Dedifferentiated amniotic fluid mesenchymal stem cell (primary cell): ENCODE measurements around the gene BICDL1.
A peak's percentile ranks its signal among the peaks of the same experiment; 100 is the strongest.

Experiments used
- DNase-seq: peaks from one replicate; pipeline ENCODE4 v3.0.0-alpha.2; 2016; ENCODE audit errors: extremely low spot score

BICDL1 gene

GRCh38 chr12:120079411-120080400 is 90.7 kb downstream of the BICDL1 start:
- DNase-seq: no peak

GRCh38 chr12:120081641-120082040 is 92.6 kb downstream of the BICDL1 start:
- no peak for DNase-seq

GRCh38 chr12:120085920-120086645 is 97.0 kb downstream of the BICDL1 start:
- DNase-seq: no peak

GRCh38 chr12:120086801-120087621 is 98.0 kb downstream of the BICDL1 start:
- peak; percentile 98 for DNase-seq

- no peak for DNase-seq
Measured at GRCh38 chr12:120089105-120089504, 100.1 kb downstream of the BICDL1 start.

- DNase-seq: no peak
Measured at GRCh38 chr12:120089796-120090195, 100.8 kb downstream of the BICDL1 start.

GRCh38 chr12:120090206-120090605 is 101.2 kb downstream of the BICDL1 start:
- no peak for DNase-seq

GRCh38 chr12:120090626-120091295 is 101.7 kb downstream of the BICDL1 start:
- no peak for DNase-seq

GRCh38 chr12:120091371-120092090 is 102.5 kb downstream of the BICDL1 start:
- no peak for DNase-seq

- no peak for DNase-seq
Measured at GRCh38 chr12:120092551-120093335, 103.7 kb downstream of the BICDL1 start.

GRCh38 chr12:120093336-120093591 is 104.2 kb downstream of the BICDL1 start:
- no peak for DNase-seq

- DNase-seq: no peak
Measured at GRCh38 chr12:120093592-120094355, 104.7 kb downstream of the BICDL1 start.

- no peak for DNase-seq
Measured at GRCh38 chr12:120094485-120094884, 105.4 kb downstream of the BICDL1 start.

GRCh38 chr12:120095331-120095730 is 106.3 kb downstream of the BICDL1 start:
- no peak for DNase-seq

- no peak for DNase-seq
Measured at GRCh38 chr12:120095736-120096135, 106.7 kb downstream of the BICDL1 start.

- no peak for DNase-seq
Measured at GRCh38 chr12:120096671-120097202, 107.7 kb downstream of the BICDL1 start.

- no peak for DNase-seq
Measured at GRCh38 chr12:120098756-120099470, 109.9 kb downstream of the BICDL1 start.

GRCh38 chr12:120099738-120100137 is 110.7 kb downstream of the BICDL1 start:
- DNase-seq: no peak
